Stomach (tissue), 9 donors: Measurements from ENCODE around the gene LRRC74A. TPM values are rescaled to one million over a fixed set of nuclear protein-coding genes. Genes with fewer than 3 reads are reported as not detected.

Source experiments
- DNase-seq, 2 donors: peaks; one replicate each; pipeline versions ENCODE4 v3.0.0 to v3.0.0-alpha.2; 2013 to 2019
- H3K27ac ChIP-seq, 5 donors: fragments of 200-600 bp in 4 of 5; sonication (generic) in 4 of 5; one replicate each; pipeline ENCODE4 v1.5.1; 2013 to 2019; ENCODE audit warnings: mild to moderate bottlenecking in 1 of 5, moderate library complexity in 1 of 5
- H3K27me3 ChIP-seq, 3 donors: fragments of 200-600 bp; sonication (generic); one replicate each; pipeline ENCODE4 v1.5.1; 2017 to 2019; ENCODE audit warnings: mixed run types in 1 of 3
- H3K36me3 ChIP-seq, 4 donors: fragments of 200-600 bp; sonication (generic); 1 replicate in 3 of 4; 2 replicates in 1 of 4; pipeline ENCODE4 v1.5.1; 2016 to 2019
- H3K4me1 ChIP-seq, 4 donors: fragments of 200-600 bp; sonication (generic); one replicate each; pipeline ENCODE4 v1.5.1; 2016 to 2019
- H3K4me3 ChIP-seq, 4 donors: fragments of 200-600 bp; sonication (generic) in 3 of 4; one replicate each; pipeline ENCODE4 v1.5.1; 2016 to 2019; ENCODE audit warnings: mild to moderate bottlenecking in 1 of 4
- H3K9me3 ChIP-seq, 4 donors: fragments of 200-600 bp; sonication (generic); one replicate each; pipeline ENCODE4 v1.5.1; 2016 to 2019
- EP300 ChIP-seq: sonication (generic); formaldehyde crosslinking; IDR thresholded peaks from one replicate; pipeline ENCODE4 v1.6.1; 2017; ENCODE audit warnings: antibody characterized with exemption
- POLR2A ChIP-seq, 4 donors: fragments of 450-650 bp; IDR thresholded peaks; one replicate each; pipeline ENCODE4 v1.6.1; 2016; ENCODE audit warnings: antibody characterized with exemption in 4 of 4, control low read depth in 2 of 4, mild to moderate bottlenecking in 1 of 4, moderate library complexity in 1 of 4
- POLR2AphosphoS5 ChIP-seq, 3 donors: sonication (generic); formaldehyde crosslinking; IDR thresholded peaks; one replicate each; pipeline ENCODE4 v1.6.1; 2016; ENCODE audit warnings: antibody characterized with exemption in 3 of 3
- WGBS, 5 donors: extraction: QIAGEN DNeasy Blood & Tissue Kit in 3 of 5; methylation state at CpG; one replicate each; pipeline versions ENCODE4 v1.1.5 to v1.1.7; 2013 to 2018; 5-methylcytosine and 5-hydroxymethylcytosine counted together
- intact Hi-C: fragments of 100-400 bp; cut with DNase I; formaldehyde crosslinking; loops from one replicate; pipeline ENCODE4 v1.15.1; 2023; ENCODE audit warnings: low total_unique reads
- polyA plus RNA-seq, 3 donors: library from polyadenylated mRNA; stranded (reverse); fragments of 200-250 nt; gene quantifications; one replicate each; pipeline ENCODE4 v1.2.3, GENCODE V29; 2013
- total RNA-seq, 5 donors: library from RNA; depleted of rRNA; stranded (reverse); fragments of >200 nt; gene quantifications; one replicate each; pipeline versions ENCODE4 v1.1.0 to v1.2.3, GENCODE V29; 2014 to 2016
- TF ChIP-seq, protein P1 (sequence below), 7 experiments: fragments of 450-650 bp in 4 of 7; fragments of 200-600 bp in 3 of 7; sonication (generic) in 3 of 7; IDR thresholded peaks; one replicate each; pipeline ENCODE4 v1.5.1; 2016 to 2019; ENCODE audit warnings: antibody characterized with exemption in 7 of 7, control low read depth in 2 of 7, mild to moderate bottlenecking in 1 of 7
- donor health status: healthy with polysubstance abuse.
- donor health status: Bipolar disorder and iron deficiency.
- donor health status: healthy.

The LRRC74A gene
- total and polyA plus RNA-seq, 8 donors = not detected

DNA sequence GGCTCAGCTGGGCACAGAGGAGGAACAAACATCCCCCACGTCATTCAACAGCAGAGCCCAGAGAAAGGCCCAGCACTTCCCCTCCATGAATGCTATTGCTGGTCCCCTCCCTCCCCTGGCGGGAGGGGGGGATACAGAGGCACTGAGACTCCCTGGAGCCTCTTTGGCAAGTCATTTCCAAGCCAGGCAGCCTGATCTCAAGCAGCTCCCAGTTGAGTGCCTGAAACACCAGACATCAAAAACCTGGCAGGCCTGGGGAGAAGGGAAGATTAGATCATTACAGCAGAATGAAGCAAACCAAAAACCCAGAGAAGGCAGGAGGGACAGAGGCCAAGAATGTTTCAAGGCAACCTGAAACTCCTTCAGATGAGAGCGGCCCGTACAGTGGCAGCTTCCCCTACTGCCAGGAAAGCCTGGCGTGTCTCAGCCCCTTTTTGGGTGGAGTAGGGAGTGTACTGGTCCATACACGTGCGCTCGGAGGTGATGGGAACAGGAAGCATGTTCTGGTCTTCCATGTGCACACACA is 92.1 kb downstream of the LRRC74A start:
- Histone ChIP-seq H3K27me3 (no peaks in the 10 kb centered on the region), H3K9me3 (no peaks in the 10 kb centered on the region), H3K27ac (peak overlapping the region; percentile 93 to 95 (median 94)), H3K4me3 (no peak overlapping the region), H3K4me1 (peaks cover 52 to 84% (median 64%) of the 10 kb centered on the region in 4 donors), H3K36me3 (no peaks in the 10 kb centered on the region)
- DNase-seq = peak; percentile 57 to 87
- TF ChIP-seq POLR2AphosphoS5 (IDR thresholded peaks at IDR 0.05) = peak in 1 of 3 donors; percentile 69
- TF ChIP-seq, protein P1, sequence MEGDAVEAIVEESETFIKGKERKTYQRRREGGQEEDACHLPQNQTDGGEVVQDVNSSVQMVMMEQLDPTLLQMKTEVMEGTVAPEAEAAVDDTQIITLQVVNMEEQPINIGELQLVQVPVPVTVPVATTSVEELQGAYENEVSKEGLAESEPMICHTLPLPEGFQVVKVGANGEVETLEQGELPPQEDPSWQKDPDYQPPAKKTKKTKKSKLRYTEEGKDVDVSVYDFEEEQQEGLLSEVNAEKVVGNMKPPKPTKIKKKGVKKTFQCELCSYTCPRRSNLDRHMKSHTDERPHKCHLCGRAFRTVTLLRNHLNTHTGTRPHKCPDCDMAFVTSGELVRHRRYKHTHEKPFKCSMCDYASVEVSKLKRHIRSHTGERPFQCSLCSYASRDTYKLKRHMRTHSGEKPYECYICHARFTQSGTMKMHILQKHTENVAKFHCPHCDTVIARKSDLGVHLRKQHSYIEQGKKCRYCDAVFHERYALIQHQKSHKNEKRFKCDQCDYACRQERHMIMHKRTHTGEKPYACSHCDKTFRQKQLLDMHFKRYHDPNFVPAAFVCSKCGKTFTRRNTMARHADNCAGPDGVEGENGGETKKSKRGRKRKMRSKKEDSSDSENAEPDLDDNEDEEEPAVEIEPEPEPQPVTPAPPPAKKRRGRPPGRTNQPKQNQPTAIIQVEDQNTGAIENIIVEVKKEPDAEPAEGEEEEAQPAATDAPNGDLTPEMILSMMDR (IDR thresholded peaks at IDR 0.05) = no peak
- no peak for TF ChIP-seq EP300
- intact Hi-C loops = no loop called here
- 3 to 21% (median 16%) methylated on average over 4 to 8 of the region's 8 CpGs for WGBS, 5 donors

DNA sequence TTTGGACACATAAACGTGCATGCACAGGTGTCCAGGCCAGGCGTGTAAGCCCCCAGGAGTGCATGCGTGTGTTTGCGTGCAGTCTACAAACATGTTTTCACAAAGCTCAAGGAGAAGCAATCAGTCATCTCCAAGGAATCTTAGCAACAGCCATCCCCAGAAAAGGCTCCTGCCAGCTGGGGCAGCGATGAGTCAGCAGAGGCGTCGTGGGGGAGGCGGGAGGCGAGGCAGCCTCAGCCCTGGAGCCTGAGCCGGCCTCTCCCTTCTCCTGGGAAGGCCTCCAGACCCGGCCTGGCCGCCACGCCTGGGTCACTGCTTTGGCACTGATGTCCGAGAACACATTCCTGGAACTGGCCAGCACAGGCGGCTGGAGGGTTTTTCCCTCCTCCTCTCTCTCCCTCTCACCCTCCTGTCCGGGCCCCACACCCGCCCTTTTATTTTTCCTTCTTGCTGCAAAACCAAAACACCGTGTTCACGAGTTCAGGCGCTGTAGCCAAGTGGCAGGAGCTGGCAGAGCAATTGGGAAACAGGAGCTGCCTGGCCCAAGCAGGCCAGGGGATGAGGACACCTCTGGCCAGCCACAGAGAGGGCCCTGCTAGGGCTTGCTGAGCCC is 92.7 kb downstream of the LRRC74A start:
- peak overlapping the region; percentile 93 to 95 (median 94) for H3K27ac ChIP-seq
- peak; percentile 97 for DNase-seq

More for the DNA sequence above, 92.7 kb downstream of the LRRC74A start:
- H3K9me3 ChIP-seq = no peaks in the 10 kb centered on the region
- intact Hi-C loops = no loop called here
- no peaks in the 10 kb centered on the region for H3K27me3 ChIP-seq
- TF ChIP-seq POLR2A (IDR thresholded peaks at IDR 0.05) (no peak), POLR2AphosphoS5 (IDR thresholded peaks at IDR 0.05) (peak; percentile 84 to 92 (median 87)), EP300 (peak; percentile 86)
- TF ChIP-seq, protein P1 (IDR thresholded peaks at IDR 0.05) = peak in 2 of 7 experiments; percentile 12 to 20
- no peaks in the 10 kb centered on the region for H3K36me3 ChIP-seq
- H3K4me3 ChIP-seq = no peak overlapping the region
- WGBS, 5 donors = 9 to 26% (median 13%) methylated on average over 11 to 20 of the region's 20 CpGs
- H3K4me1 ChIP-seq = peaks cover 46 to 78% (median 59%) of the 10 kb centered on the region in 4 donors

Other genes with a start within 250 kb of the LRRC74A start
- 10 to 100 TPM in 3 of 5 donors, 1 to 10 TPM in 2; 4.9 to 15.4 (median 10.1) TPM for gene VASH1, start 64.9 kb upstream of the LRRC74A start, total RNA-seq
- 10 to 100 TPM in 1 of 3 donors, 1 to 10 TPM in 2; 2.7 to 10.5 (median 4.1) TPM for gene VASH1, start 64.9 kb upstream of the LRRC74A start, polyA plus RNA-seq
- gene ANGEL1, start 13.5 kb upstream of the LRRC74A start, total RNA-seq = 10 to 100 TPM in 4 of 5 donors, 1 to 10 TPM in 1; 7.8 to 32.6 (median 18.0) TPM
- 1 to 10 TPM; 2.3 to 4.5 (median 4.2) TPM for gene ANGEL1, start 13.5 kb upstream of the LRRC74A start, polyA plus RNA-seq
- 10 to 100 TPM in 4 of 5 donors, 1 to 10 TPM in 1; 5.3 to 43.6 (median 28.4) TPM for gene IRF2BPL, start 202.3 kb downstream of the LRRC74A start, total RNA-seq
- gene IRF2BPL, start 202.3 kb downstream of the LRRC74A start, polyA plus RNA-seq = 10 to 100 TPM in 2 of 3 donors, 1 to 10 TPM in 1; 8.5 to 17.7 (median 10.5) TPM